HL-60 (cell line): ENCODE data around the gene ZNRF2.

Experiments
- CTCF ChIP-seq: IDR thresholded peaks from one replicate; pipeline ENCODE4 v1.5.1; 2011; ENCODE audit warnings: low read length, control low read depth, inconsistent platforms; ENCODE audit not compliant: insufficient read depth
- POLR2AphosphoS5 ChIP-seq: IDR thresholded peaks from 2 replicates; pipeline ENCODE4 v1.6.1; 2012; ENCODE audit warnings: low read depth
- SPI1 ChIP-seq: IDR thresholded peaks from 2 replicates; pipeline ENCODE4 v1.6.1; 2012; ENCODE audit warnings: low read depth, mild to moderate bottlenecking, borderline replicate concordance
- TF ChIP-seq, protein P1 (sequence below): IDR thresholded peaks from 2 replicates; pipeline ENCODE4 v1.6.1; 2012; ENCODE audit warnings: low read depth; ENCODE audit not compliant: insufficient replicate concordance

DNA sequence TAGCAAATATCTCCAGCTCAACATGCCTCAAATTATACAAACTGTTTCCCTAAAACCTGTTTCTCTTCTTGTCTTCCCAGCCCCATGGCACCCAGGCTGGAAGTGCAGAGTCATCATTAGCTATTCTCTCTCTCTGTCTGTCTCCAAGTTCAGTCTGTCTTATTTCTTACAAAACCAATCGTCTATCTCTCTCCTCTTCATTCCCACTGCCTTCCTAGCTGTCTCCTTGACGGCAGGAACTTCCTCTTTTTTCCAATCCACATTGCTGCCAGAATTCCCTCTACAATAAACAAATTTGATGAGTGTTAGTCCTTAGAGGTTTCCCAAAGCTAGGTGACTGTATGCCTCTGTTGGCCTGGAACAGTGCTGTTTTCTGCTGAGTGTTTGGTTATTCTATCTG lies 14.9 kb upstream of the ZNRF2 start:
- TF ChIP-seq POLR2AphosphoS5 (no peak), CTCF (no peak), SPI1 (no peak)
- TF ChIP-seq, protein P1, sequence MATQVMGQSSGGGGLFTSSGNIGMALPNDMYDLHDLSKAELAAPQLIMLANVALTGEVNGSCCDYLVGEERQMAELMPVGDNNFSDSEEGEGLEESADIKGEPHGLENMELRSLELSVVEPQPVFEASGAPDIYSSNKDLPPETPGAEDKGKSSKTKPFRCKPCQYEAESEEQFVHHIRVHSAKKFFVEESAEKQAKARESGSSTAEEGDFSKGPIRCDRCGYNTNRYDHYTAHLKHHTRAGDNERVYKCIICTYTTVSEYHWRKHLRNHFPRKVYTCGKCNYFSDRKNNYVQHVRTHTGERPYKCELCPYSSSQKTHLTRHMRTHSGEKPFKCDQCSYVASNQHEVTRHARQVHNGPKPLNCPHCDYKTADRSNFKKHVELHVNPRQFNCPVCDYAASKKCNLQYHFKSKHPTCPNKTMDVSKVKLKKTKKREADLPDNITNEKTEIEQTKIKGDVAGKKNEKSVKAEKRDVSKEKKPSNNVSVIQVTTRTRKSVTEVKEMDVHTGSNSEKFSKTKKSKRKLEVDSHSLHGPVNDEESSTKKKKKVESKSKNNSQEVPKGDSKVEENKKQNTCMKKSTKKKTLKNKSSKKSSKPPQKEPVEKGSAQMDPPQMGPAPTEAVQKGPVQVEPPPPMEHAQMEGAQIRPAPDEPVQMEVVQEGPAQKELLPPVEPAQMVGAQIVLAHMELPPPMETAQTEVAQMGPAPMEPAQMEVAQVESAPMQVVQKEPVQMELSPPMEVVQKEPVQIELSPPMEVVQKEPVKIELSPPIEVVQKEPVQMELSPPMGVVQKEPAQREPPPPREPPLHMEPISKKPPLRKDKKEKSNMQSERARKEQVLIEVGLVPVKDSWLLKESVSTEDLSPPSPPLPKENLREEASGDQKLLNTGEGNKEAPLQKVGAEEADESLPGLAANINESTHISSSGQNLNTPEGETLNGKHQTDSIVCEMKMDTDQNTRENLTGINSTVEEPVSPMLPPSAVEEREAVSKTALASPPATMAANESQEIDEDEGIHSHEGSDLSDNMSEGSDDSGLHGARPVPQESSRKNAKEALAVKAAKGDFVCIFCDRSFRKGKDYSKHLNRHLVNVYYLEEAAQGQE: no peak
